Epithelial cell of alveolus of lung (primary cell): Measurements from ENCODE around the gene IFRD2. TPM values are rescaled to one million over a fixed set of nuclear protein-coding genes. Genes with fewer than 3 reads are reported as not detected.

ENCODE experiments used
- total RNA-seq: library from RNA; depleted of rRNA; stranded (reverse); fragments of >200 nt; gene quantifications from 2 replicates; pipeline ENCODE4 v1.2.1, GENCODE V29; 2015

The IFRD2 gene
- 39.0 and 86.2 TPM in 2 replicates for total RNA-seq

GRCh38 chr3:50292159-50293078 lies at the start of gene IFRD2:
IFRD2 (minus strand) TSS chr3:50292429; CDS start chr3:50292274, 155 bp downstream.

GRCh38 chr3:50340448-50341329 lies 48.5 kb upstream of the IFRD2 start, which contains the start of gene RASSF1:
RASSF1 (minus strand) TSS chr3:50340836; CDS start chr3:50340805, 31 bp downstream.

GRCh38 chr3:50327943-50328691 lies 35.9 kb upstream of the IFRD2 start, which contains the start of gene TUSC2:
TUSC2 (minus strand) TSS chr3:50328223; CDS start chr3:50328099, 124 bp downstream.

GRCh38 chr3:50322386-50323091 lies 30.3 kb upstream of the IFRD2 start, which contains the start of gene HYAL2:
HYAL2 (minus strand) TSS chr3:50322745; CDS start chr3:50320489, 2,256 bp downstream.

GRCh38 chr3:50303013-50303815 lies 11.0 kb upstream of the IFRD2 start, which contains the start of gene HYAL1:
HYAL1 (minus strand) TSS chr3:50303574; CDS start chr3:50302956, 618 bp downstream.

GRCh38 chr3:50298836-50299637 lies 6.8 kb upstream of the IFRD2 start, which contains the start of the genes HYAL3 and NAA80:
HYAL3 (minus strand) TSS chr3:50299405; CDS start chr3:50295602, 3,803 bp downstream.
NAA80 (minus strand) TSS chr3:50299405; CDS start chr3:50297463, 1,942 bp downstream.

GRCh38 chr3:50278880-50279224 lies 13.4 kb downstream of the IFRD2 start, which contains the start of gene LSMEM2:
LSMEM2 (plus strand) TSS chr3:50279087; CDS start chr3:50279114, 27 bp downstream.

GRCh38 chr3:50268703-50269451 lies 23.4 kb downstream of the IFRD2 start, which contains the start of gene SEMA3B:
SEMA3B (plus strand) TSS chr3:50269147; CDS start chr3:50269241, 94 bp downstream.

Other genes starting within 250 kb of the IFRD2 start
- 34.4 and 89.8 TPM in 2 replicates for gene RBM5, start 203.5 kb downstream of the IFRD2 start, total RNA-seq
- gene SEMA3F, start 137.1 kb downstream of the IFRD2 start, total RNA-seq = 12.4 and 40.2 TPM in 2 replicates
- gene GNAT1, start 100.8 kb downstream of the IFRD2 start, total RNA-seq = not detected in 2 replicates
- gene SLC38A3, start 87.2 kb downstream of the IFRD2 start, total RNA-seq = 0.40 TPM in 1 of 2 replicates, not detected in the other
- 137 and 271 TPM in 2 replicates for gene GNAI2, start 56.2 kb downstream of the IFRD2 start, total RNA-seq
- 3.1 and 26.3 TPM in 2 replicates for gene SEMA3B, start 23.3 kb downstream of the IFRD2 start, total RNA-seq
- gene LSMEM2, start 13.3 kb downstream of the IFRD2 start, total RNA-seq = not detected in 2 replicates
- 7.4 and 13.4 TPM in 2 replicates for gene HYAL3, start 7.0 kb upstream of the IFRD2 start, total RNA-seq
- gene NAA80, start 7.0 kb upstream of the IFRD2 start, total RNA-seq = 12.3 and 14.3 TPM in 2 replicates
- gene HYAL1, start 11.1 kb upstream of the IFRD2 start, total RNA-seq = 1.3 and 4.5 TPM in 2 replicates
- 68.3 and 88.3 TPM in 2 replicates for gene HYAL2, start 30.3 kb upstream of the IFRD2 start, total RNA-seq
- gene TUSC2, start 35.8 kb upstream of the IFRD2 start, total RNA-seq = 17.6 and 45.5 TPM in 2 replicates
- gene RASSF1, start 48.4 kb upstream of the IFRD2 start, total RNA-seq = 31.2 and 42.7 TPM in 2 replicates
- gene ZMYND10, start 53.3 kb upstream of the IFRD2 start, total RNA-seq = 0.48 and 1.4 TPM in 2 replicates
- gene NPRL2, start 58.3 kb upstream of the IFRD2 start, total RNA-seq = 15.4 and 16.0 TPM in 2 replicates
- 29.9 and 33.4 TPM in 2 replicates for gene CYB561D2, start 58.4 kb upstream of the IFRD2 start, total RNA-seq
- 59.6 and 74.7 TPM in 2 replicates for gene TMEM115, start 67.1 kb upstream of the IFRD2 start, total RNA-seq
- 0.08 TPM in 1 of 2 replicates, not detected in the other for gene CACNA2D2, start 211.2 kb upstream of the IFRD2 start, total RNA-seq